Adrenal gland (tissue), 19 donors: ENCODE results near the gene RPL19. TPM values are rescaled to one million over a fixed set of nuclear protein-coding genes. Genes with fewer than 3 reads are reported as not detected.

Experiments
- DNase-seq, 7 donors: peaks; one replicate each; pipeline ENCODE4 v3.0.0-alpha.2; 2019 to 2020
- H3K27ac ChIP-seq, 5 donors: fragments of 200-600 bp; sonication (generic) in 4 of 5; 1 replicate in 3 of 5; 2 replicates in 2 of 5; pipeline versions ENCODE4 v1.5.1 to v1.8.0; 2016 to 2020; ENCODE audit warnings: mild to moderate bottlenecking in 1 of 5
- H3K27me3 ChIP-seq: fragments of 200-600 bp; 2 replicates; pipeline ENCODE4 v1.8.0; 2021
- H3K36me3 ChIP-seq, 2 donors: fragments of 200-600 bp; replicated peaks in 1 of 2; 1 replicate in 1 of 2; 2 replicates in 1 of 2; pipeline versions ENCODE4 v1.5.1 to v1.8.0; 2018 to 2022
- H3K4me1 ChIP-seq, 2 donors: fragments of 200-600 bp; replicated peaks in 1 of 2; 1 replicate in 1 of 2; 2 replicates in 1 of 2; pipeline versions ENCODE4 v1.5.1 to v1.8.0; 2018 to 2021
- H3K4me3 ChIP-seq, 4 donors: fragments of 200-600 bp; sonication (generic) in 3 of 4; one replicate each; pipeline ENCODE4 v1.5.1; 2016 to 2018
- H3K9me3 ChIP-seq, 3 donors: fragments of 200-600 bp; sonication (generic) in 1 of 3; replicated peaks in 1 of 3; 1 replicate in 2 of 3; 2 replicates in 1 of 3; pipeline versions ENCODE4 v1.5.1 to v1.8.0; 2016 to 2021
- POLR2A ChIP-seq, 2 donors: fragments of 450-650 bp; IDR thresholded peaks; one replicate each; pipeline ENCODE4 v1.6.1; 2017; ENCODE audit warnings: antibody characterized with exemption in 2 of 2, mild to moderate bottlenecking in 2 of 2, moderate library complexity in 1 of 2
- WGBS, 4 donors: extraction: QIAGEN DNeasy Blood & Tissue Kit in 2 of 4; methylation state at CpG; one replicate each; pipeline versions ENCODE4 v1.1.5 to v1.1.7; 2013 to 2017; 5-methylcytosine and 5-hydroxymethylcytosine counted together
- intact Hi-C, 2 donors: fragments of 100-400 bp; cut with DNase I; formaldehyde crosslinking; loops; one replicate each; pipeline versions ENCODE4 v1.14.1 to v1.15.0; 2022 to 2023
- long read RNA-seq, 10 donors: library from polyadenylated mRNA in 3 of 10; unstranded in 2 of 10; stranded (forward) in 1 of 10; transcript quantifications; one replicate each; pipeline ENCODE4 v2.0.0 and lab custom pipeline, GENCODE V29; 2021 to 2026
- polyA plus RNA-seq, 3 donors: library from polyadenylated mRNA; stranded (reverse); fragments of 200-250 nt in 2 of 3; fragments of 350-450 nt in 1 of 3; fragmentation: Illumina TruSeq in 1 of 3; extraction: RNeasy Lipid Tissue Mini Kit (QIAGEN cat#74804) in 1 of 3; gene quantifications; one replicate each; pipeline ENCODE4 v1.2.3, GENCODE V29; 2013 to 2014
- total RNA-seq, 9 donors: library from RNA; depleted of rRNA in 4 of 9; stranded (reverse); fragments of >200 nt in 4 of 9; fragments of 120-200 nt in 1 of 9; fragmentation: NEBNext Ultra II Directional in 1 of 9; extraction: Animal tissue kit (Norgen Biotek cat#: 25700) in 1 of 9; gene quantifications; one replicate each; pipeline versions ENCODE4 v1.1.0 to v1.2.4, GENCODE V29; 2013 to 2023
- TF ChIP-seq, protein P1 (sequence below), 6 experiments: fragments of 450-650 bp in 4 of 6; fragments of 200-600 bp in 2 of 6; sonication (generic) in 1 of 6; IDR thresholded peaks; 1 replicate in 5 of 6; 2 replicates in 1 of 6; pipeline versions ENCODE4 v1.5.1 to v1.8.0; 2016 to 2021; ENCODE audit warnings: antibody characterized with exemption in 6 of 6, mild to moderate bottlenecking in 2 of 6, moderate library complexity in 1 of 6
- donor health status: healthy with polysubstance abuse.
- donor health status: Bipolar disorder and iron deficiency.
- donor health status: DM: yes; HTN: yes; CAD: no.
- donor health status: DM: no; HTN: no; CAD: no.
- donor health status: DM: no; HTN: no; CAD: no.
- donor health status: DM: yes; HTN: yes; CAD: no.

The RPL19 gene
- 1,000 to 10,000 TPM; 1,513 to 2,859 (median 2,411) TPM for total RNA-seq
- polyA plus RNA-seq, result 1,000 to 10,000 TPM; 2,256 to 4,908 (median 2,700) TPM
- long read RNA-seq, donor 1, transcript RPL19-203 (6 exons, 1,051 nt), result minor isoform, 5 of 1,270 reads
- long read RNA-seq, donor 1, transcript RPL19-201 (6 exons, 737 nt), result major isoform, 838 of 1,270 reads
- long read RNA-seq, donor 1, partial matches to known transcripts, result 371 of 1,270 reads
- long read RNA-seq, donor 1, other reads (novel, unspliced or antisense), result 48 of 1,270 reads
- long read RNA-seq, donor 2, transcript RPL19-201 (6 exons, 737 nt), result major isoform, 504 of 750 reads
- long read RNA-seq, donor 2, partial matches to known transcripts, result 229 of 750 reads
- long read RNA-seq, donor 2, other reads (novel, unspliced or antisense), result 14 of 750 reads
- long read RNA-seq, donor 3, transcript RPL19-201 (6 exons, 737 nt), result major isoform, 494 of 829 reads
- long read RNA-seq, donor 3, partial matches to known transcripts, result 301 of 829 reads
- long read RNA-seq, donor 3, other reads (novel, unspliced or antisense), result 30 of 829 reads
- long read RNA-seq, donor 4, transcript RPL19-201 (6 exons, 737 nt), result major isoform, 1,851 of 2,278 reads
- long read RNA-seq, donor 4, partial matches to known transcripts, result 400 of 2,278 reads
- long read RNA-seq, donor 4, other reads (novel, unspliced or antisense), result 24 of 2,278 reads
- long read RNA-seq, donor 5, transcript RPL19-201 (6 exons, 737 nt), result major isoform, 852 of 1,082 reads
- long read RNA-seq, donor 5, partial matches to known transcripts, result 217 of 1,082 reads
- long read RNA-seq, donor 5, other reads (novel, unspliced or antisense), result 8 of 1,082 reads
- long read RNA-seq, donor 6, transcript RPL19-201 (6 exons, 737 nt), result major isoform, 1,523 of 2,093 reads
- long read RNA-seq, donor 6, partial matches to known transcripts, result 548 of 2,093 reads
- long read RNA-seq, donor 6, other reads (novel, unspliced or antisense), result 18 of 2,093 reads
- long read RNA-seq, donor 7, transcript RPL19-201 (6 exons, 737 nt), result major isoform, 393 of 649 reads
- long read RNA-seq, donor 7, partial matches to known transcripts, result 239 of 649 reads
- long read RNA-seq, donor 7, other reads (novel, unspliced or antisense), result 14 of 649 reads
- long read RNA-seq, donor 8, transcript RPL19-201 (6 exons, 737 nt), result major isoform, 740 of 1,164 reads
- long read RNA-seq, donor 8, partial matches to known transcripts, result 377 of 1,164 reads
- long read RNA-seq, donor 8, other reads (novel, unspliced or antisense), result 42 of 1,164 reads
- long read RNA-seq, donor 9, transcript RPL19-201 (6 exons, 737 nt), result major isoform, 494 of 781 reads
- long read RNA-seq, donor 9, partial matches to known transcripts, result 258 of 781 reads
- long read RNA-seq, donor 9, other reads (novel, unspliced or antisense), result 22 of 781 reads
- long read RNA-seq, donor 10, transcript RPL19-201 (6 exons, 737 nt), result major isoform, 265 of 383 reads
- long read RNA-seq, donor 10, partial matches to known transcripts, result 107 of 383 reads
- long read RNA-seq, donor 10, other reads (novel, unspliced or antisense), result 6 of 383 reads

DNA sequence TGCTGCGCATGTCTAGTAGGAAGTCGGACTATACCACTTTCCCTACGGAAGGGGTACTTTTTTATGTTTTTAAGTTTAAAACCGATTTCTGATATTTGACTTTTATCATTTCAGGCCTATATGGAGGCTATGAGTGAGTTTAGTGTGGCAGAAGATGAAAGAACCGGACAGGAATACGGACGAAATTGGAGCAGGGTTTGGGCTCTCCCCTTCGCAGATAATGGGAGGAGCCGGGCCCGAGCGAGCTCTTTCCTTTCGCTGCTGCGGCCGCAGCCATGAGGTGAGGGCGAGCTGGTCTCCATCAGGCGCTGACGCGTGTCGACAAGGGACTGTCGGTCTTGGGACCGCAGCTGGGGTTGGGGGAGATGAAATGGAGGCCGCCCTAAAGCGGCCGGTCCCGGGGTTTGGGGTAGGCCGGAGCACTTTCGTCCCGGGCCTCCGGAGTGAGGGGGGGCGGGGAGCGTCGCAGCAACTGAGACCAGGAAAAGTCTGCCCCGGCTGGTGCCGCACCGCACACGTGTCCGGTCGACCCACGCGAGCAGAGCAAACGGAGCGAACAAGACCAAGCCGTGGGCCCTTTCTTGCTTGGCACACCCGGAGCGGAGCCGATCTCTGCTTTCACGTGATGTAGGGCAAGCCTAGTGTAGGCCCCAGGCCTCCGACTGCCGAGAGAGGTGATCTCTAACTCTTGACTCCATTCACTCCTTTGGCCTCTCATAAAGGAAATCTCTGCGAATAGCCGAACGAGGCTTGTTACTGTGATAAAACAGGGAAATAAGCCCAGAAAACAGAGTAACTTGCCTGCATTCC is at the start of gene RPL19:
RPL19 (plus strand) TSS at position 214 of the 810 bp plus-strand sequence; CDS start at position 276, 62 bp downstream.
- Histone ChIP-seq H3K27me3 (no peaks in the 10 kb centered on the region), H3K4me1 (peaks cover 27 to 37% of the 10 kb centered on the region in 2 donors), H3K9me3 (no peaks in the 10 kb centered on the region), H3K4me3 (peak within 1 kb of the TSS; percentile 39 to 98 (median 78)), H3K36me3 (peaks cover 0 to 42% of the 10 kb centered on the region in 2 donors), H3K27ac (peak within 1 kb of the TSS; percentile 93 to 97 (median 95))
- intact Hi-C loops, result no loop called here
- peak; percentile 74 to 87 (median 78) for DNase-seq
- WGBS, 4 donors, result 0 to 1% (median 0%) methylated on average over 24 to 52 of the region's 52 CpGs
- TF ChIP-seq, protein P1, sequence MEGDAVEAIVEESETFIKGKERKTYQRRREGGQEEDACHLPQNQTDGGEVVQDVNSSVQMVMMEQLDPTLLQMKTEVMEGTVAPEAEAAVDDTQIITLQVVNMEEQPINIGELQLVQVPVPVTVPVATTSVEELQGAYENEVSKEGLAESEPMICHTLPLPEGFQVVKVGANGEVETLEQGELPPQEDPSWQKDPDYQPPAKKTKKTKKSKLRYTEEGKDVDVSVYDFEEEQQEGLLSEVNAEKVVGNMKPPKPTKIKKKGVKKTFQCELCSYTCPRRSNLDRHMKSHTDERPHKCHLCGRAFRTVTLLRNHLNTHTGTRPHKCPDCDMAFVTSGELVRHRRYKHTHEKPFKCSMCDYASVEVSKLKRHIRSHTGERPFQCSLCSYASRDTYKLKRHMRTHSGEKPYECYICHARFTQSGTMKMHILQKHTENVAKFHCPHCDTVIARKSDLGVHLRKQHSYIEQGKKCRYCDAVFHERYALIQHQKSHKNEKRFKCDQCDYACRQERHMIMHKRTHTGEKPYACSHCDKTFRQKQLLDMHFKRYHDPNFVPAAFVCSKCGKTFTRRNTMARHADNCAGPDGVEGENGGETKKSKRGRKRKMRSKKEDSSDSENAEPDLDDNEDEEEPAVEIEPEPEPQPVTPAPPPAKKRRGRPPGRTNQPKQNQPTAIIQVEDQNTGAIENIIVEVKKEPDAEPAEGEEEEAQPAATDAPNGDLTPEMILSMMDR (IDR thresholded peaks at IDR 0.05), result peak in 1 of 6 experiments; percentile 23
- peak; percentile 56 to 57 for TF ChIP-seq POLR2A (IDR thresholded peaks at IDR 0.05)

GRCh38 chr17:39150795-39151149 is 49.3 kb upstream of the RPL19 start:
- Histone ChIP-seq H3K27ac (no peak overlapping the region), H3K4me3 (peak overlapping the region in 1 of 4 donors; percentile 56), H3K36me3 (no peaks in the 10 kb centered on the region), H3K9me3 (no peaks in the 10 kb centered on the region), H3K27me3 (no peaks in the 10 kb centered on the region), H3K4me1 (peaks cover 9 to 12% of the 10 kb centered on the region in 2 donors)
- intact Hi-C loops, result loop anchor here (5.0 to 10.0 kb wide), 3 partner anchors 83 to 276 kb away; partner anchors contain the start of gene LASP1 (in 1 of the 2)
- no peak for DNase-seq
- no peak for TF ChIP-seq POLR2A (IDR thresholded peaks at IDR 0.05)
- TF ChIP-seq, protein P1 (IDR thresholded peaks at IDR 0.05), result no peak
- WGBS, 4 donors, result 17 to 57% (median 51%) methylated on average over 1 to 5 of the region's 5 CpGs

- no peaks in the 10 kb centered on the region for H3K9me3 ChIP-seq
- WGBS, 4 donors, result 6 to 14% (median 9%) methylated on average over 6 to 61 of the region's 68 CpGs
- intact Hi-C loops, result loop anchor here (5.0 to 10.0 kb wide), 3 partner anchors 84 to 277 kb away; partner anchors contain the start of gene LASP1 (in 1 of the 2)
- H3K4me1 ChIP-seq, result peaks cover 9 to 12% of the 10 kb centered on the region in 2 donors
- no peak for TF ChIP-seq POLR2A (IDR thresholded peaks at IDR 0.05)
- TF ChIP-seq, protein P1 (IDR thresholded peaks at IDR 0.05), result no peak
- H3K27ac ChIP-seq, result no peak within 1 kb of the TSS
- H3K27me3 ChIP-seq, result no peaks in the 10 kb centered on the region
- H3K4me3 ChIP-seq, result peak within 1 kb of the TSS in 1 of 4 donors; percentile 81
- no peak for DNase-seq
- no peaks in the 10 kb centered on the region for H3K36me3 ChIP-seq
Measured at GRCh38 chr17:39151150-39151942, 48.7 kb upstream of the RPL19 start, which contains the start of gene PLXDC1. Gene PLXDC1, minus strand, starts transcription at chr17:39151637. Its CDS starts 200 bp downstream, at chr17:39151437.
